Ovary (tissue), 9 donors: ENCODE measurements around the gene ITPR1. TPM values are rescaled to one million over a fixed set of nuclear protein-coding genes. Genes with fewer than 3 reads are reported as not detected.

ENCODE experiments used
- DNase-seq, 5 donors: peaks; one replicate each; pipeline ENCODE4 v3.0.0-alpha.2; 2019 to 2020
- H3K27ac ChIP-seq, 2 donors: fragments of 200-600 bp; one replicate each; pipeline versions ENCODE4 v1.5.1 to v1.8.0; 2019 to 2022
- H3K27me3 ChIP-seq: fragments of 200-600 bp; one replicate; pipeline ENCODE4 v1.8.0; 2022
- H3K36me3 ChIP-seq: fragments of 200-600 bp; sonication (generic); one replicate; pipeline ENCODE4 v1.5.1; 2019
- H3K4me1 ChIP-seq: one replicate; pipeline ENCODE4 v1.8.1; 2013; ENCODE audit warnings: mild to moderate bottlenecking, moderate library complexity; ENCODE audit not compliant: insufficient read depth
- H3K4me3 ChIP-seq: fragments of 200-600 bp; sonication (generic); one replicate; pipeline ENCODE4 v1.5.1; 2017
- H3K9me3 ChIP-seq, 2 donors: fragments of 200-600 bp in 1 of 2; sonication (generic) in 1 of 2; one replicate each; pipeline versions ENCODE4 v1.5.1 to v1.8.1; 2013 to 2019; ENCODE audit warnings: mild to moderate bottlenecking in 1 of 2, moderate library complexity in 1 of 2
- EP300 ChIP-seq: sonication (generic); formaldehyde crosslinking; IDR thresholded peaks from one replicate; pipeline ENCODE4 v1.6.1; 2017; ENCODE audit warnings: antibody characterized with exemption
- POLR2A ChIP-seq: fragments of 450-650 bp; IDR thresholded peaks from one replicate; pipeline ENCODE4 v1.6.1; 2017; ENCODE audit warnings: antibody characterized with exemption, mild to moderate bottlenecking, moderate library complexity
- WGBS, 3 donors: extraction: QIAGEN DNeasy Blood & Tissue Kit in 1 of 3; methylation state at CpG; one replicate each; pipeline versions ENCODE4 v1.1.5 to v1.1.7; 2013 to 2017; 5-methylcytosine and 5-hydroxymethylcytosine counted together
- intact Hi-C, 4 donors: fragments of 100-400 bp; cut with DNase I; formaldehyde crosslinking; loops; one replicate each; pipeline versions ENCODE4 v1.11.0 to v1.15.1; 2022 to 2023
- polyA plus RNA-seq, 2 donors: library from polyadenylated mRNA; stranded (reverse); fragments of 200-250 nt in 1 of 2; fragments of 350-450 nt in 1 of 2; fragmentation: Illumina TruSeq in 1 of 2; extraction: RNeasy Lipid Tissue Mini Kit (QIAGEN cat#74804) in 1 of 2; gene quantifications; one replicate each; pipeline ENCODE4 v1.2.3, GENCODE V29; 2013 to 2014
- total RNA-seq, 7 donors: library from RNA; depleted of rRNA in 2 of 7; stranded (reverse); fragments of >200 nt in 2 of 7; fragmentation: NEBNext Ultra II Directional in 3 of 7; extraction: Animal tissue kit (Norgen Biotek cat#: 25700) in 3 of 7; gene quantifications; one replicate each; pipeline versions ENCODE4 v1.1.0 to v1.2.4, GENCODE V29; 2016 to 2023
- TF ChIP-seq, protein P1 (sequence below), 3 donors: fragments of 450-650 bp in 2 of 3; fragments of 200-600 bp in 1 of 3; IDR thresholded peaks; one replicate each; pipeline versions ENCODE4 v1.5.1 to v1.8.0; 2016 to 2022; ENCODE audit warnings: antibody characterized with exemption in 3 of 3, mild to moderate bottlenecking in 1 of 3
- donor health status: DM: no; HTN: no; CAD: no; lungs with moderate emphysema.
- donor health status: DM: no; HTN: no; CAD: no.
- donor health status: Bipolar disorder and iron deficiency.
- donor health status: DM: yes; HTN: yes; CAD: no.
- donor health status: DM: no; HTN: no; CAD: no.
- donor health status: DM: yes; HTN: yes; CAD: no.

The ITPR1 gene
- total and polyA plus RNA-seq, 9 donors = 59.5 to 313 (median 144) TPM

DNA sequence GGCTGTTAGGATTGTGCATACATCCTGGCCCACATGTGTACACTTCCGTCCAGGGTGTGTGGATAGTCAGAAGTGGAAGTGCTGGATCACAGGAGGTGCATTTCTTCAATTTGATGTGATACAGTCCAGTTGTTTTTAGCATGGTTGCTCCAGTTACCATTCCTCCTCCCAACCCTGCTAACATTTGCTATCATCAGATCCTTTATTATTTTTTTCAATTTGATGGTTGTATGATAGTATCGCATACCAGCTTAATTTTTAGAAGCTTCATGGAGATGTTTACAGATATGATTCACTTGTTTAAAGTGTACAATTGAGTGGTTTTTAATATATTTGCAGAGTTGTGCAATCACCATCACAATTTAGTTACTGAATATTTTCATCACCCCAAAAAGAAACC lies 202.7 kb downstream of the ITPR1 start:
- Histone ChIP-seq H3K9me3 (no peaks in the 10 kb centered on the region), H3K4me1 (no peaks in the 10 kb centered on the region), H3K36me3 (no peaks in the 10 kb centered on the region), H3K27me3 (no peaks in the 10 kb centered on the region), H3K27ac (no peak overlapping the region), H3K4me3 (no peak overlapping the region)
- TF ChIP-seq EP300 (no peak), POLR2A (no peak)
- TF ChIP-seq, protein P1, sequence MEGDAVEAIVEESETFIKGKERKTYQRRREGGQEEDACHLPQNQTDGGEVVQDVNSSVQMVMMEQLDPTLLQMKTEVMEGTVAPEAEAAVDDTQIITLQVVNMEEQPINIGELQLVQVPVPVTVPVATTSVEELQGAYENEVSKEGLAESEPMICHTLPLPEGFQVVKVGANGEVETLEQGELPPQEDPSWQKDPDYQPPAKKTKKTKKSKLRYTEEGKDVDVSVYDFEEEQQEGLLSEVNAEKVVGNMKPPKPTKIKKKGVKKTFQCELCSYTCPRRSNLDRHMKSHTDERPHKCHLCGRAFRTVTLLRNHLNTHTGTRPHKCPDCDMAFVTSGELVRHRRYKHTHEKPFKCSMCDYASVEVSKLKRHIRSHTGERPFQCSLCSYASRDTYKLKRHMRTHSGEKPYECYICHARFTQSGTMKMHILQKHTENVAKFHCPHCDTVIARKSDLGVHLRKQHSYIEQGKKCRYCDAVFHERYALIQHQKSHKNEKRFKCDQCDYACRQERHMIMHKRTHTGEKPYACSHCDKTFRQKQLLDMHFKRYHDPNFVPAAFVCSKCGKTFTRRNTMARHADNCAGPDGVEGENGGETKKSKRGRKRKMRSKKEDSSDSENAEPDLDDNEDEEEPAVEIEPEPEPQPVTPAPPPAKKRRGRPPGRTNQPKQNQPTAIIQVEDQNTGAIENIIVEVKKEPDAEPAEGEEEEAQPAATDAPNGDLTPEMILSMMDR (IDR thresholded peaks at IDR 0.05) = no peak
- intact Hi-C loops = no loop called here
- DNase-seq = no peak
- 89 to 92% (median 89%) methylated on average over 2 of the region's 2 CpGs for WGBS, 3 donors

DNA sequence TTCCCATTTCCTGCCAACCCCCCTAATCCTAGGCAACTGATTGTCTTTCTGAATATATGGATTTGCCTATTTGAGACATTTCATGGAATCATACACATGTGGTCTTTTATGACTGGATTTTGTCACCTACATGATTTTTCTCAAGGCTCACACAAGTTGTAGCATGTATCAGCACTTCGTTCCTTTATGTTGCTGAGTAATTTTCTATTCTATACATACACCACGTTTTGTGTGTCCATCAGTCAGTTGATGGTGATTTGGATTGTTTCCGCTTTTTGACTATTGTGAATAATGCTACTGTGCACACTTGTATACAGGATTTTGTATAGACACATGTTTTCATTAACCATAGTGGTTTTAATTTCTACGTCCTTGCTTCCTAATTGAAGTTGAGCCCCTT lies 203.1 kb downstream of the ITPR1 start:
- 71 to 93% (median 89%) methylated on average over 4 of the region's 4 CpGs for WGBS, 3 donors

DNA sequence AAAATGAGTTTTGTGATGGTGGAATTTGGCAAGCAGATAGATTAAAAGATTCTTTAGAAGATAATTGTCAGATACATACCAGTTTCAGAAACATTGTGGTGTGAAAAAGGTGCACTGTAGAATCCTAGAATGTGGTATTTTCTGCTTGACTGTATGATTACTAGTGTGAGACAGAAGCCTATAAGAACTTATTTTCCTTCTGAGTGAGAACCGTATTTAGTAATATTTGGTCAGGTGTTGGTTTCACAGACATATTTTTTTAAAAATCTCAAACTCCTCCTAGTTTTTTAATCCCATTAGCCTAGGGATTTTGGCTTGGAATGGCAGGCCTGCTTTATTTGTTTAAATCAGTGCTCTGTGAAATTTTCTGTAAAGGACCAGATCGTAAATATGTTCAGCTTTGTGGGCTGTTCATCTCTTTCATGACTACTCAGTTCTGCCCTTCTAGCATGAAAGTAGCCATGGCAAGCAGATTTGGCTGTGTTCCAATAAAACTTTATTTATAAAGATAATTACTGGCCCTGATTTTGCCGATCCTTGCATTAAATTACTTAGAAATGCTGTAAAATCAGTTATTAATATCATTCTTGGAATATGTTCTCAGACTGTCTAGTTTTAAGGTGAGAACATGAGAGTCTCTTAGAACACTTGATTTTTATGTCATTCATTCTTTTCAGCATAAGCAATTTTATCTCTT lies 205.1 kb downstream of the ITPR1 start:
- TF ChIP-seq, protein P1 (IDR thresholded peaks at IDR 0.05) = no peak
- TF ChIP-seq POLR2A (no peak), EP300 (no peak)
- H3K27me3 ChIP-seq = no peaks in the 10 kb centered on the region
- no peak overlapping the region for H3K4me3 ChIP-seq
- H3K9me3 ChIP-seq = no peaks in the 10 kb centered on the region
- H3K4me1 ChIP-seq = no peaks in the 10 kb centered on the region
- H3K27ac ChIP-seq = no peak overlapping the region
- DNase-seq = no peak
- 93 to 94% (median 93%) methylated on average over 3 of the region's 3 CpGs for WGBS, 3 donors
- no peaks in the 10 kb centered on the region for H3K36me3 ChIP-seq
- intact Hi-C loops = no loop called here

More for the DNA sequence above, 203.1 kb downstream of the ITPR1 start:
- no peaks in the 10 kb centered on the region for H3K9me3 ChIP-seq
- intact Hi-C loops = no loop called here
- H3K27me3 ChIP-seq = no peaks in the 10 kb centered on the region
- no peaks in the 10 kb centered on the region for H3K4me1 ChIP-seq
- DNase-seq = no peak
- no peak for TF ChIP-seq EP300
- no peak for TF ChIP-seq POLR2A
- TF ChIP-seq, protein P1 (IDR thresholded peaks at IDR 0.05) = no peak
- H3K4me3 ChIP-seq = no peak overlapping the region
- no peaks in the 10 kb centered on the region for H3K36me3 ChIP-seq
- no peak overlapping the region for H3K27ac ChIP-seq

DNA sequence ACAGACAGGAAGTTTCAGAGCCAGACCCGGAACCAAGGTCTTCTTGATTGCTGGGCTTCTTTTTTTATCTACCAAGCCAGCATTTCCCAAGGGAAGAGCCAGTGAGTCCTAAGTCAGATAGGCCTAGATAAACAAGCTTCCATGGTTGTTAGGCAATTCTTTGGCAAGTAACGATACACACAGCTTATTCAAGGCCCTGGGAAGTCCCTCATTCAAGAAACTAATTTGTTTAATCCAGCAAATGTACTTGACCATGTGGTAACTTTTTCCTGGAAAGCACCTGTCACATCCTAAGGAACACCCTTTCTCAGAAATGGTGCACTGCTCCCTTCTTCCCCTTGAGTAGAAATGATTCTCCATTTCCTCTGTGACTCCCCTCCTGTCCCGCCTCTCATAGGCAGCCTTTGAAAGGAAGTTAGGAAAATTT lies 209.9 kb downstream of the ITPR1 start:
- Histone ChIP-seq H3K36me3 (no peaks in the 10 kb centered on the region), H3K27ac (no peak overlapping the region), H3K27me3 (no peaks in the 10 kb centered on the region), H3K4me3 (no peak overlapping the region), H3K4me1 (no peaks in the 10 kb centered on the region), H3K9me3 (no peaks in the 10 kb centered on the region)
- TF ChIP-seq EP300 = no peak
- no peak for TF ChIP-seq POLR2A
- TF ChIP-seq, protein P1 (IDR thresholded peaks at IDR 0.05) = no peak
- 67 to 78% (median 77%) methylated on average over 3 of the region's 3 CpGs for WGBS, 3 donors
- no peak for DNase-seq
- intact Hi-C loops = no loop called here
